Measurements from ENCODE around the gene HASPIN. TPM values are rescaled to one million over a fixed set of nuclear protein-coding genes. Genes with fewer than 3 reads are reported as not detected.

HASPIN gene
- total RNA-seq, 1 experiment from 2014 or later, result 30.0 TPM

DNA sequence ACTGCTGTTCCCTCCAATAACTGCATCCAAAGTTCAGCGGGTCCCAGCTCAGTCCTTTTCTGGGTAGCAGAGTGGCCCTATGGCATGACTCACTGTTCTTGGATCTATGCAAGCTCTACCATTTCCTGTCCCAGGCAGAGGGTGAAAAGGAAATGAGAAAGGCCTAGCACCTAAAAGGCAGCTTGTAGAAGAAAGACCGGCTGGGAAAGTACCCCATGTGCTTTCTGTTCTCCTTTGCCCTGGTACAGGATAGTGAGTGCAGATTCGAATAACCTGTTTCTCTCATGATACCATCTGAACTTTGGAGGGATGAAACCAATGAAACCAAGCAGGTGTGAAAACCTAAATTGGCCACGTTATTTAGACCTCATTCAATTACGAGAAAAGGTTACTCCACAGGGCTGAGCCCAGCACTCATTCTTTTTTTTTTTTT is 12.7 kb upstream of the HASPIN start (continued):
- TF ChIP-seq, protein P1, sequence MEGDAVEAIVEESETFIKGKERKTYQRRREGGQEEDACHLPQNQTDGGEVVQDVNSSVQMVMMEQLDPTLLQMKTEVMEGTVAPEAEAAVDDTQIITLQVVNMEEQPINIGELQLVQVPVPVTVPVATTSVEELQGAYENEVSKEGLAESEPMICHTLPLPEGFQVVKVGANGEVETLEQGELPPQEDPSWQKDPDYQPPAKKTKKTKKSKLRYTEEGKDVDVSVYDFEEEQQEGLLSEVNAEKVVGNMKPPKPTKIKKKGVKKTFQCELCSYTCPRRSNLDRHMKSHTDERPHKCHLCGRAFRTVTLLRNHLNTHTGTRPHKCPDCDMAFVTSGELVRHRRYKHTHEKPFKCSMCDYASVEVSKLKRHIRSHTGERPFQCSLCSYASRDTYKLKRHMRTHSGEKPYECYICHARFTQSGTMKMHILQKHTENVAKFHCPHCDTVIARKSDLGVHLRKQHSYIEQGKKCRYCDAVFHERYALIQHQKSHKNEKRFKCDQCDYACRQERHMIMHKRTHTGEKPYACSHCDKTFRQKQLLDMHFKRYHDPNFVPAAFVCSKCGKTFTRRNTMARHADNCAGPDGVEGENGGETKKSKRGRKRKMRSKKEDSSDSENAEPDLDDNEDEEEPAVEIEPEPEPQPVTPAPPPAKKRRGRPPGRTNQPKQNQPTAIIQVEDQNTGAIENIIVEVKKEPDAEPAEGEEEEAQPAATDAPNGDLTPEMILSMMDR (IDR thresholded peaks at IDR 0.05), result no peak
- TF ChIP-seq IRF2 (CRISPR knock-in tag; IDR thresholded peaks at IDR 0.05; ENCODE audit: borderline replicate concordance, low read depth), result no peak
- TF ChIP-seq NFE2L1 (CRISPR knock-in tag; IDR thresholded peaks at IDR 0.05), result no peak
- TF ChIP-seq, protein P2, sequence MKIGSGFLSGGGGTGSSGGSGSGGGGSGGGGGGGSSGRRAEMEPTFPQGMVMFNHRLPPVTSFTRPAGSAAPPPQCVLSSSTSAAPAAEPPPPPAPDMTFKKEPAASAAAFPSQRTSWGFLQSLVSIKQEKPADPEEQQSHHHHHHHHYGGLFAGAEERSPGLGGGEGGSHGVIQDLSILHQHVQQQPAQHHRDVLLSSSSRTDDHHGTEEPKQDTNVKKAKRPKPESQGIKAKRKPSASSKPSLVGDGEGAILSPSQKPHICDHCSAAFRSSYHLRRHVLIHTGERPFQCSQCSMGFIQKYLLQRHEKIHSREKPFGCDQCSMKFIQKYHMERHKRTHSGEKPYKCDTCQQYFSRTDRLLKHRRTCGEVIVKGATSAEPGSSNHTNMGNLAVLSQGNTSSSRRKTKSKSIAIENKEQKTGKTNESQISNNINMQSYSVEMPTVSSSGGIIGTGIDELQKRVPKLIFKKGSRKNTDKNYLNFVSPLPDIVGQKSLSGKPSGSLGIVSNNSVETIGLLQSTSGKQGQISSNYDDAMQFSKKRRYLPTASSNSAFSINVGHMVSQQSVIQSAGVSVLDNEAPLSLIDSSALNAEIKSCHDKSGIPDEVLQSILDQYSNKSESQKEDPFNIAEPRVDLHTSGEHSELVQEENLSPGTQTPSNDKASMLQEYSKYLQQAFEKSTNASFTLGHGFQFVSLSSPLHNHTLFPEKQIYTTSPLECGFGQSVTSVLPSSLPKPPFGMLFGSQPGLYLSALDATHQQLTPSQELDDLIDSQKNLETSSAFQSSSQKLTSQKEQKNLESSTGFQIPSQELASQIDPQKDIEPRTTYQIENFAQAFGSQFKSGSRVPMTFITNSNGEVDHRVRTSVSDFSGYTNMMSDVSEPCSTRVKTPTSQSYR (CRISPR knock-in tag; IDR thresholded peaks at IDR 0.05), result no peak
- TF ChIP-seq, protein P3, sequence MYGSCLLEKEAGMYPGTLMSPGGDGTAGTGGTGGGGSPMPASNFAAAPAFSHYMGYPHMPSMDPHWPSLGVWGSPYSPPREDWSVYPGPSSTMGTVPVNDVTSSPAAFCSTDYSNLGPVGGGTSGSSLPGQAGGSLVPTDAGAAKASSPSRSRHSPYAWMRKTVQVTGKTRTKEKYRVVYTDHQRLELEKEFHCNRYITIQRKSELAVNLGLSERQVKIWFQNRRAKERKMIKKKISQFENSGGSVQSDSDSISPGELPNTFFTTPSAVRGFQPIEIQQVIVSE (CRISPR knock-in tag; IDR thresholded peaks at IDR 0.05; ENCODE audit: borderline replicate concordance), result no peak
- no peak for TF ChIP-seq TP53 (CRISPR knock-in tag; IDR thresholded peaks at IDR 0.05)

DNA sequence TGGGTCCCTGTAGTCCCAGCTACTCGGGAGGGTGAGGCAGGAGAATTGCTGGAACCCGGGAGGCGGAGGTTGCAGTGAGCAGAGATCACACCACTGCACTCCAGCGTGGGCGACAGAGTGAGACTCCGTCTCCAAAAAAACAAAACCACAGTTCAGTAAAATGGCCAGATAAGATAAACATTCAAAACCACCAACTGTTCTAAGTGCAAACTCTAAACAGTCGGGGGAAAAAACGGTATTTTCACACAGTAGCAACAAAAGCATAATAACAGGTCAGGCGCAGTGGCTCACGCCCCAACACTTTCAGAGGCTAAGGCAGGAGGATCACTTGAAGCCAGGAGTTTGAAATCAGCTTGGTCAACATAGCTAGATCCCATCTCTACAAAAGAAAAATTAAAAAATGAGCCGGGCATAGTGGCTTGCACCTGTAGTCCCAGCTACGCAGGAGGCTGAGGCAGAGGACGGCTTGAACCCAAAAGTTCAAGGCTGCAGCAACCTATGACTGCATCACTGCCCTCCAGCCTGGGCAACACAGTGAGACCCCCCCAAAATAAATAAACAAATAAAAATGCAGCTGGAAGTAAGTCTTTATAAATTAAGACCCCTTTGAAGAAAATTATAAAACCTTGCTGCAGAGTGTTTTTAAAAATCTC is 10.8 kb upstream of the HASPIN start:
- no peaks in the 10 kb centered on the region for H3K4me1 Mint-ChIP-seq
- H3K27ac Mint-ChIP-seq, result no peak overlapping the region
- H3K36me3 Mint-ChIP-seq, result peaks cover 22% of the 10 kb centered on the region
- CTCF ChIA-PET, result no interaction called here
- DNase-seq (ENCODE audit: low spot score) (no peak), ATAC-seq (no peak)
- POLR2A ChIA-PET, result no interaction called here
- no peaks in the 10 kb centered on the region for H3K9me3 Mint-ChIP-seq
- H3K4me3 Mint-ChIP-seq, result no peak overlapping the region
- H3K27me3 Mint-ChIP-seq (ENCODE audit: low read depth), result no peaks in the 10 kb centered on the region
- no peak for TF ChIP-seq ZNF423 (CRISPR knock-in tag; IDR thresholded peaks at IDR 0.05)
- TF ChIP-seq, protein P3 (CRISPR knock-in tag; IDR thresholded peaks at IDR 0.05; ENCODE audit: borderline replicate concordance), result no peak
- no peak for TF ChIP-seq TEAD1 (CRISPR knock-in tag; IDR thresholded peaks at IDR 0.05)
- TF ChIP-seq CREM (CRISPR knock-in tag; IDR thresholded peaks at IDR 0.05), result no peak
- no peak for TF ChIP-seq GRHL2 (CRISPR knock-in tag; IDR thresholded peaks at IDR 0.05; ENCODE audit: insufficient replicate concordance, severe bottlenecking)
- TF ChIP-seq ESRRA (CRISPR knock-in tag; IDR thresholded peaks at IDR 0.05; ENCODE audit: borderline replicate concordance), result no peak
- no peak for TF ChIP-seq ZNF317 (CRISPR knock-in tag; IDR thresholded peaks at IDR 0.05; ENCODE audit: borderline replicate concordance, low read depth)
- no peak for TF ChIP-seq JAZF1 (CRISPR knock-in tag; IDR thresholded peaks at IDR 0.05)
- no peak for TF ChIP-seq NFE2L1 (CRISPR knock-in tag; IDR thresholded peaks at IDR 0.05)
- TF ChIP-seq, protein P4, sequence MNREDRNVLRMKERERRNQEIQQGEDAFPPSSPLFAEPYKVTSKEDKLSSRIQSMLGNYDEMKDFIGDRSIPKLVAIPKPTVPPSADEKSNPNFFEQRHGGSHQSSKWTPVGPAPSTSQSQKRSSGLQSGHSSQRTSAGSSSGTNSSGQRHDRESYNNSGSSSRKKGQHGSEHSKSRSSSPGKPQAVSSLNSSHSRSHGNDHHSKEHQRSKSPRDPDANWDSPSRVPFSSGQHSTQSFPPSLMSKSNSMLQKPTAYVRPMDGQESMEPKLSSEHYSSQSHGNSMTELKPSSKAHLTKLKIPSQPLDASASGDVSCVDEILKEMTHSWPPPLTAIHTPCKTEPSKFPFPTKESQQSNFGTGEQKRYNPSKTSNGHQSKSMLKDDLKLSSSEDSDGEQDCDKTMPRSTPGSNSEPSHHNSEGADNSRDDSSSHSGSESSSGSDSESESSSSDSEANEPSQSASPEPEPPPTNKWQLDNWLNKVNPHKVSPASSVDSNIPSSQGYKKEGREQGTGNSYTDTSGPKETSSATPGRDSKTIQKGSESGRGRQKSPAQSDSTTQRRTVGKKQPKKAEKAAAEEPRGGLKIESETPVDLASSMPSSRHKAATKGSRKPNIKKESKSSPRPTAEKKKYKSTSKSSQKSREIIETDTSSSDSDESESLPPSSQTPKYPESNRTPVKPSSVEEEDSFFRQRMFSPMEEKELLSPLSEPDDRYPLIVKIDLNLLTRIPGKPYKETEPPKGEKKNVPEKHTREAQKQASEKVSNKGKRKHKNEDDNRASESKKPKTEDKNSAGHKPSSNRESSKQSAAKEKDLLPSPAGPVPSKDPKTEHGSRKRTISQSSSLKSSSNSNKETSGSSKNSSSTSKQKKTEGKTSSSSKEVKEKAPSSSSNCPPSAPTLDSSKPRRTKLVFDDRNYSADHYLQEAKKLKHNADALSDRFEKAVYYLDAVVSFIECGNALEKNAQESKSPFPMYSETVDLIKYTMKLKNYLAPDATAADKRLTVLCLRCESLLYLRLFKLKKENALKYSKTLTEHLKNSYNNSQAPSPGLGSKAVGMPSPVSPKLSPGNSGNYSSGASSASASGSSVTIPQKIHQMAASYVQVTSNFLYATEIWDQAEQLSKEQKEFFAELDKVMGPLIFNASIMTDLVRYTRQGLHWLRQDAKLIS (CRISPR knock-in tag; IDR thresholded peaks at IDR 0.05; ENCODE audit: borderline replicate concordance), result no peak
- TF ChIP-seq, protein P5, sequence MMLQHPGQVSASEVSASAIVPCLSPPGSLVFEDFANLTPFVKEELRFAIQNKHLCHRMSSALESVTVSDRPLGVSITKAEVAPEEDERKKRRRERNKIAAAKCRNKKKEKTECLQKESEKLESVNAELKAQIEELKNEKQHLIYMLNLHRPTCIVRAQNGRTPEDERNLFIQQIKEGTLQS (CRISPR knock-in tag; conservative IDR thresholded peaks at IDR 0.05), result no peak
- TF ChIP-seq GABPB1 (CRISPR knock-in tag; IDR thresholded peaks at IDR 0.05), result no peak
- TF ChIP-seq, protein P6, sequence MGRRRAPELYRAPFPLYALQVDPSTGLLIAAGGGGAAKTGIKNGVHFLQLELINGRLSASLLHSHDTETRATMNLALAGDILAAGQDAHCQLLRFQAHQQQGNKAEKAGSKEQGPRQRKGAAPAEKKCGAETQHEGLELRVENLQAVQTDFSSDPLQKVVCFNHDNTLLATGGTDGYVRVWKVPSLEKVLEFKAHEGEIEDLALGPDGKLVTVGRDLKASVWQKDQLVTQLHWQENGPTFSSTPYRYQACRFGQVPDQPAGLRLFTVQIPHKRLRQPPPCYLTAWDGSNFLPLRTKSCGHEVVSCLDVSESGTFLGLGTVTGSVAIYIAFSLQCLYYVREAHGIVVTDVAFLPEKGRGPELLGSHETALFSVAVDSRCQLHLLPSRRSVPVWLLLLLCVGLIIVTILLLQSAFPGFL (CRISPR knock-in tag; IDR thresholded peaks at IDR 0.05; ENCODE audit: borderline replicate concordance), result no peak

Measured in WTC11 (cell line).